Left lung (tissue), 10 donors: ENCODE measurements around the gene CD19. TPM values are rescaled to one million over a fixed set of nuclear protein-coding genes. Genes with fewer than 3 reads are reported as not detected.
"Not testable (repeated sequence)": the region's sequence is repeated elsewhere in the genome, so short reads cannot be mapped to it uniquely, and the experiment has no call there.

Experiments
- ATAC-seq: fragments of 200-7000 bp; cut with Tn5 transposase; one replicate; pipeline ENCODE4 v1.9.1; 2020; ENCODE audit warnings: moderate library complexity
- DNase-seq, 4 donors: peaks; one replicate each; pipeline ENCODE4 v3.0.0-alpha.2; 2013 to 2020
- H3K27ac ChIP-seq, 2 donors: fragments of 200-600 bp; sonication (generic) in 1 of 2; one replicate each; pipeline versions ENCODE4 v1.5.0 to v1.8.0; 2020 to 2021
- H3K27me3 ChIP-seq, 2 donors: fragments of 200-600 bp; sonication (generic) in 1 of 2; one replicate each; pipeline versions ENCODE4 v1.5.0 to v1.8.0; 2020 to 2021
- H3K36me3 ChIP-seq, 2 donors: fragments of 200-600 bp; sonication (generic) in 1 of 2; one replicate each; pipeline versions ENCODE4 v1.5.0 to v1.8.0; 2020 to 2021
- H3K4me1 ChIP-seq, 2 donors: fragments of 200-600 bp; one replicate each; pipeline ENCODE4 v1.8.0; 2021
- H3K4me3 ChIP-seq, 2 donors: fragments of 200-600 bp; sonication (generic) in 1 of 2; one replicate each; pipeline versions ENCODE4 v1.5.0 to v1.8.0; 2020 to 2021; ENCODE audit warnings: mild to moderate bottlenecking in 1 of 2
- H3K9me3 ChIP-seq, 2 donors: fragments of 200-600 bp; sonication (generic) in 1 of 2; one replicate each; pipeline versions ENCODE4 v1.5.0 to v1.8.0; 2020 to 2021
- intact Hi-C, 2 donors: fragments of 100-400 bp; cut with DNase I; formaldehyde crosslinking; loops; one replicate each; pipeline versions ENCODE4 v1.11.2 to v1.14.2; 2022
- polyA plus RNA-seq, 6 donors: library from polyadenylated mRNA; unstranded; fragments of 120-200 nt; gene quantifications; one replicate each; pipeline ENCODE4 v1.2.1, GENCODE V29; 2013; ENCODE audit not compliant: insufficient read length in 6 of 6
- total RNA-seq, 2 donors: library from RNA; stranded (reverse); fragmentation: NEBNext Ultra II Directional; extraction: Animal tissue kit (Norgen Biotek cat#: 25700); gene quantifications; one replicate each; pipeline ENCODE4 v1.2.1, GENCODE V29; 2021
- TF ChIP-seq, protein P1 (sequence below), 2 donors: fragments of 200-600 bp; sonication (generic) in 1 of 2; IDR thresholded peaks; one replicate each; pipeline versions ENCODE4 v1.5.0 to v1.8.0; 2021; ENCODE audit warnings: antibody characterized with exemption in 2 of 2
- donor health status: DM: no; HTN: yes; CAD: no.
- donor health status: DM: no; HTN: no; CAD: no.

Gene CD19
- total and polyA plus RNA-seq, 8 donors, result 0.29 to 0.85 (median 0.51) TPM

GRCh38 chr16:28936784-28937155, 5.0 kb downstream of the CD19 start:
- H3K27ac ChIP-seq, result no peak overlapping the region
- TF ChIP-seq, protein P1, sequence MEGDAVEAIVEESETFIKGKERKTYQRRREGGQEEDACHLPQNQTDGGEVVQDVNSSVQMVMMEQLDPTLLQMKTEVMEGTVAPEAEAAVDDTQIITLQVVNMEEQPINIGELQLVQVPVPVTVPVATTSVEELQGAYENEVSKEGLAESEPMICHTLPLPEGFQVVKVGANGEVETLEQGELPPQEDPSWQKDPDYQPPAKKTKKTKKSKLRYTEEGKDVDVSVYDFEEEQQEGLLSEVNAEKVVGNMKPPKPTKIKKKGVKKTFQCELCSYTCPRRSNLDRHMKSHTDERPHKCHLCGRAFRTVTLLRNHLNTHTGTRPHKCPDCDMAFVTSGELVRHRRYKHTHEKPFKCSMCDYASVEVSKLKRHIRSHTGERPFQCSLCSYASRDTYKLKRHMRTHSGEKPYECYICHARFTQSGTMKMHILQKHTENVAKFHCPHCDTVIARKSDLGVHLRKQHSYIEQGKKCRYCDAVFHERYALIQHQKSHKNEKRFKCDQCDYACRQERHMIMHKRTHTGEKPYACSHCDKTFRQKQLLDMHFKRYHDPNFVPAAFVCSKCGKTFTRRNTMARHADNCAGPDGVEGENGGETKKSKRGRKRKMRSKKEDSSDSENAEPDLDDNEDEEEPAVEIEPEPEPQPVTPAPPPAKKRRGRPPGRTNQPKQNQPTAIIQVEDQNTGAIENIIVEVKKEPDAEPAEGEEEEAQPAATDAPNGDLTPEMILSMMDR (IDR thresholded peaks at IDR 0.05), result no peak
- H3K9me3 ChIP-seq, result no peaks in the 10 kb centered on the region
- DNase-seq (peak in 2 of 4 donors; percentile 32 to 80), ATAC-seq (no peak)
- intact Hi-C loops, result loop anchor here in 1 of 2 donors (10.0 kb wide), 1 partner anchor 112 kb away; the partner anchor contains the start of gene ATXN2L
- peaks cover 0 to 13% of the 10 kb centered on the region in 2 donors for H3K4me1 ChIP-seq
- H3K36me3 ChIP-seq, result no peaks in the 10 kb centered on the region
- no peaks in the 10 kb centered on the region for H3K27me3 ChIP-seq
- H3K4me3 ChIP-seq, result peak overlapping the region in 1 of 2 donors; percentile 27

- TF ChIP-seq, protein P1 (IDR thresholded peaks at IDR 0.05), result no peak
- DNase-seq (peak in 1 of 4 donors; percentile 36), ATAC-seq (no peak)
- H3K27me3 ChIP-seq, result no peaks in the 10 kb centered on the region
- H3K9me3 ChIP-seq, result no peaks in the 10 kb centered on the region
- no peak overlapping the region for H3K4me3 ChIP-seq
- H3K36me3 ChIP-seq, result no peaks in the 10 kb centered on the region
- intact Hi-C loops, result loop anchor here in 1 of 2 donors (10.0 kb wide), 1 partner anchor 113 kb away; the partner anchor contains the start of gene ATXN2L
- peaks cover 0 to 13% of the 10 kb centered on the region in 2 donors for H3K4me1 ChIP-seq
- H3K27ac ChIP-seq, result no peak overlapping the region
Measured at GRCh38 chr16:28937222-28937876, 5.6 kb downstream of the CD19 start.

DNA sequence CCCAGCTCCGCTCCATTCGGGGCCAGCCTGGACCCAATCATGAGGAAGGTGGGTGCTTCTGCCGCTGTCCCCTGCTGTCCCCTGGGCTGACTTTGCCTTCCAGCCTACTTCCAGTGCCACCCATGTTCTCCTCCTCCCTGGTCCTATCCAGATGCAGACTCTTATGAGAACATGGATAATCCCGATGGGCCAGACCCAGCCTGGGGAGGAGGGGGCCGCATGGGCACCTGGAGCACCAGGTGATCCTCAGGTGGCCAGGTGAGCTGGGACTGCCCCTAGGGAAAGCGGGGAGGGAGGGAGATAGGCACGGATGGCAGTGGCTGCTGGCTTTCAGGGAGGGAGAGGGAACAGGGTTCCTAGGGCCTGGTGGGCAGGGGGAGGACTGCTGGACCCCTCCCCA, 7.0 kb downstream of the CD19 start:
- Histone ChIP-seq H3K36me3 (no peaks in the 10 kb centered on the region), H3K4me1 (peaks cover 0 to 13% of the 10 kb centered on the region in 2 donors), H3K27ac (no peak overlapping the region), H3K27me3 (no peaks in the 10 kb centered on the region), H3K4me3 (no peak overlapping the region), H3K9me3 (no peaks in the 10 kb centered on the region)
- intact Hi-C loops, result loop anchor here in 1 of 2 donors (10.0 kb wide), 1 partner anchor 114 kb away; the partner anchor contains the start of gene ATXN2L
- TF ChIP-seq, protein P1 (IDR thresholded peaks at IDR 0.05), result no peak
- ATAC-seq (no peak), DNase-seq (no peak)

DNA sequence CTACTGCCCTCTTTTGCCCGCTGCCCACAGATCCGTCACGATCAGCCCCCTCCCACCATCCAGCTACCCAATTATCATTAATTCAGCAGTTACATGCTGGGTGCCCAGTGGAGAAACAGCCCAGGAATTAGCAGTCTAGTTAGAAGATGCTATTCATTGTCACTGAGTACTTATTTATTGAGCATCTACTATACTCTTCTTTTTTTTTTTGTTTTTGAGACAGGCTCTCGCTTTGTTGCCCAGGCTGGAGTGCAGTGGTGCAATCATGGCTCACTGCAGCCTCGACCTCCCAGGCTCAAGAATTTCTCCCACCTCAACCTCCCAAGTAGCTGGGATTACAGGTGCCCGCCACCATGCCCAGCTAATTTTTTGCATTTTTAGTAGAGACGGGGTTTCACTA, 8.1 kb downstream of the CD19 start:
- intact Hi-C loops, result loop anchor here in 1 of 2 donors (10.0 kb wide), 1 partner anchor 115 kb away; the partner anchor contains the start of gene ATXN2L
- not testable (repeated sequence) for H3K9me3 ChIP-seq, H3K27me3 ChIP-seq, H3K36me3 ChIP-seq, H3K4me3 ChIP-seq, H3K27ac ChIP-seq, DNase-seq, ATAC-seq
- H3K4me1 ChIP-seq, result peaks cover 0 to 13% of the 10 kb centered on the region in 2 donors

DNA sequence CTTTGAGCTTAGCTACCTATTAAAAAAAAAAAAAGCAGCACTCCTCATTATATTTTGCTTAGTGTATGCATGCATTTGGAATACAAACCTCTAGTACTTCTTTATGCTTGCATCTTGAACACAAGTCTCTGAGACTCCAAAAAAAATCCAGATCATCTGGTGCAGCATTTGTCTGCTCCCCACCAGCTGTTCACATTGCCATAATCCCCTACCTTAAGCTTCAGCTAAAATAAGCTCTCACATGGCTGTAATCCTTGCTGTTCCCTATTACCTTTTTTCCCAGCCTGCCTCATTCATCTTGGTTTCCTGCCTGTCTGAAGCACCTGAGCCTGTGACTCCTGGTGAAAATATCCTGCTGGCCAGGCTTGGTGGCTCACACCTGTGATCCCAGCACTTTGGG, 11.5 kb downstream of the CD19 start:
- Histone ChIP-seq H3K4me3 (no peak overlapping the region), H3K27ac (no peak overlapping the region), H3K27me3 (no peaks in the 10 kb centered on the region), H3K36me3 (no peaks in the 10 kb centered on the region), H3K4me1 (peaks cover 4 to 11% of the 10 kb centered on the region in 2 donors), H3K9me3 (no peaks in the 10 kb centered on the region)
- no peak for DNase-seq
- intact Hi-C loops, result no loop called here
- no peak for ATAC-seq
- TF ChIP-seq, protein P1 (IDR thresholded peaks at IDR 0.05), result no peak
